WTC11 (cell line): ENCODE data around the gene TOX4. TPM values are rescaled to one million over a fixed set of nuclear protein-coding genes. Genes with fewer than 3 reads are reported as not detected.

ENCODE experiments used
- ATAC-seq: fragments of 200-7000 bp; cut with Tn5 transposase; 2 replicates; pipeline ENCODE4 v1.10.0; 2021; ENCODE audit warnings: mild to moderate bottlenecking, moderate library complexity
- CTCF ChIA-PET: fragments of 300-600 bp; sonication (Branson Sonifier 250); formaldehyde crosslinking; loops from one replicate; lab custom pipeline; 2021; ENCODE audit warnings: antibody characterized with exemption; lab: Charles Lee
- POLR2A ChIA-PET: fragments of 350-600 bp; sonication (Branson Sonifier 250); formaldehyde crosslinking; loops from one replicate; lab custom pipeline; 2021; ENCODE audit warnings: antibody characterized with exemption; lab: Charles Lee
- DNase-seq: peaks from one replicate; pipeline ENCODE4 v3.0.0; 2021; ENCODE audit warnings: low spot score
- H3K27ac Mint-ChIP-seq: 2 replicates; pipeline ENCODE4 v1.8.0; 2021; ENCODE audit warnings: mixed read lengths
- H3K27me3 Mint-ChIP-seq: 2 replicates; pipeline ENCODE4 v1.8.0; 2021; ENCODE audit warnings: low read depth, mild to moderate bottlenecking, moderate library complexity, mixed read lengths
- H3K36me3 Mint-ChIP-seq: 2 replicates; pipeline ENCODE4 v1.8.0; 2021; ENCODE audit warnings: mixed read lengths
- H3K4me1 Mint-ChIP-seq: 2 replicates; pipeline ENCODE4 v1.8.0; 2022; ENCODE audit warnings: mixed read lengths
- H3K4me3 Mint-ChIP-seq: 2 replicates; pipeline ENCODE4 v1.8.0; 2021; ENCODE audit warnings: mild to moderate bottlenecking, moderate library complexity, mixed read lengths
- H3K9me3 Mint-ChIP-seq: 2 replicates; pipeline ENCODE4 v1.8.0; 2021; ENCODE audit warnings: mixed read lengths
- CREM ChIP-seq: sonication (generic); formaldehyde crosslinking; IDR thresholded peaks from 2 replicates; pipeline ENCODE4 v1.8.1; 2022; ENCODE audit warnings: mild to moderate bottlenecking, missing genetic modification reagents, moderate library complexity
- CTCF ChIP-seq: fragments of 200-600 bp; IDR thresholded peaks from 2 replicates; pipeline ENCODE4 v1.8.0; 2022; ENCODE audit warnings: antibody characterized with exemption
- ERG ChIP-seq: fragments of 250-450 bp; sonication (Bioruptor Pico); IDR thresholded peaks from 2 replicates; pipeline ENCODE4 v1.8.0; 2021; ENCODE audit warnings: mild to moderate bottlenecking
- FOXK1 ChIP-seq: sonication (generic); formaldehyde crosslinking; IDR thresholded peaks from 2 replicates; pipeline ENCODE4 v1.8.0; 2022; ENCODE audit warnings: mild to moderate bottlenecking, moderate library complexity, missing genetic modification reagents
- FOXP4 ChIP-seq: sonication (generic); formaldehyde crosslinking; IDR thresholded peaks from 2 replicates; pipeline ENCODE4 v1.8.0; 2022; ENCODE audit warnings: mild to moderate bottlenecking, missing genetic modification reagents
- GABPB1 ChIP-seq: sonication (generic); formaldehyde crosslinking; IDR thresholded peaks from 2 replicates; pipeline ENCODE4 v1.8.1; 2023; ENCODE audit warnings: mild to moderate bottlenecking, missing genetic modification reagents
- GRHL2 ChIP-seq: fragments of 250-450 bp; sonication (Bioruptor Pico); IDR thresholded peaks from 2 replicates; pipeline ENCODE4 v1.8.0; 2022; ENCODE audit warnings: mild to moderate bottlenecking, moderate library complexity; ENCODE audit not compliant: insufficient replicate concordance, severe bottlenecking
- HMGXB4 ChIP-seq: sonication (generic); formaldehyde crosslinking; IDR thresholded peaks from 2 replicates; pipeline ENCODE4 v1.8.1; 2023; ENCODE audit warnings: mild to moderate bottlenecking, moderate library complexity, missing genetic modification reagents
- IRF1 ChIP-seq: sonication (generic); formaldehyde crosslinking; IDR thresholded peaks from 2 replicates; pipeline ENCODE4 v1.8.0; 2023; ENCODE audit warnings: missing genetic modification reagents
- KAT7 ChIP-seq: sonication (generic); formaldehyde crosslinking; IDR thresholded peaks from 2 replicates; pipeline ENCODE4 v1.8.1; 2023; ENCODE audit warnings: missing genetic modification reagents, mild to moderate bottlenecking, borderline replicate concordance
- MYBL2 ChIP-seq: sonication (generic); formaldehyde crosslinking; IDR thresholded peaks from 2 replicates; pipeline ENCODE4 v1.8.1; 2023; ENCODE audit warnings: mild to moderate bottlenecking, moderate library complexity, missing genetic modification reagents
- NFATC4 ChIP-seq: fragments of 250-450 bp; sonication (Bioruptor Pico); IDR thresholded peaks from 2 replicates; pipeline ENCODE4 v1.9.0; 2021; ENCODE audit warnings: mild to moderate bottlenecking
- NFYB ChIP-seq: sonication (generic); formaldehyde crosslinking; conservative IDR thresholded peaks from 2 replicates; pipeline ENCODE4 v1.8.0; 2022; ENCODE audit warnings: low read depth, missing genetic modification reagents
- NR3C1 ChIP-seq: sonication (generic); formaldehyde crosslinking; conservative IDR thresholded peaks from 2 replicates; pipeline ENCODE4 v1.8.1; 2023; ENCODE audit warnings: low read depth, mild to moderate bottlenecking, missing genetic modification reagents
- SP1 ChIP-seq: sonication (generic); formaldehyde crosslinking; conservative IDR thresholded peaks from 2 replicates; pipeline ENCODE4 v1.8.1; 2022; ENCODE audit warnings: missing genetic modification reagents
- STAT6 ChIP-seq: sonication (generic); formaldehyde crosslinking; conservative IDR thresholded peaks from 2 replicates; pipeline ENCODE4 v1.8.1; 2023; ENCODE audit warnings: mild to moderate bottlenecking, low read depth, missing genetic modification reagents, moderate library complexity
- TEAD1 ChIP-seq: sonication (generic); formaldehyde crosslinking; IDR thresholded peaks from 2 replicates; pipeline ENCODE4 v1.8.0; 2022; ENCODE audit warnings: mild to moderate bottlenecking, missing genetic modification reagents
- ZNF425 ChIP-seq: fragments of 250-450 bp; sonication (Bioruptor Pico); conservative IDR thresholded peaks from 2 replicates; pipeline ENCODE4 v1.9.0; 2021; ENCODE audit warnings: mild to moderate bottlenecking
- ZNF671 ChIP-seq: fragments of 250-450 bp; sonication (Bioruptor Pico); IDR thresholded peaks from 2 replicates; pipeline ENCODE4 v1.8.0; 2021; ENCODE audit warnings: mild to moderate bottlenecking
- total RNA-seq: library from RNA; stranded (reverse); gene quantifications from 3 replicates; pipeline ENCODE4 v1.2.3, GENCODE V29; 2021

Gene TOX4
- total RNA-seq, 1 experiment from 2014 or later: 49.1 TPM

- no peak for TF ChIP-seq ZNF671 (CRISPR knock-in tag)
- TF ChIP-seq HMGXB4 (CRISPR knock-in tag): 0 out of 2 replicates have a peak, but pooled peaks have one; percentile 40
- TF ChIP-seq GRHL2 (CRISPR knock-in tag): no peak
- no peak for TF ChIP-seq FOXP4
- peak; percentile 64 for TF ChIP-seq GABPB1 (CRISPR knock-in tag)
- TF ChIP-seq ZNF425 (CRISPR knock-in tag): no peak
- TF ChIP-seq CREM (CRISPR knock-in tag): 0 out of 2 replicates have a peak, but pooled peaks have one; percentile 28
- TF ChIP-seq CTCF: peak; percentile 51; the same call in 1 of the 2 replicates
- TF ChIP-seq ERG (CRISPR knock-in tag): 0 out of 2 replicates have a peak, but pooled peaks have one; percentile 31
- peak; percentile 97 for TF ChIP-seq SP1
- TF ChIP-seq NFYB (CRISPR knock-in tag): peak; percentile 79
Measured at GRCh38 chr14:21455912-21456667, 20.9 kb upstream of the TOX4 start, which contains the start of gene CHD8 (continued).

GRCh38 chr14:21467616-21468015, 9.4 kb upstream of the TOX4 start:
- Mint-ChIP-seq H3K9me3 (no peaks in the 10 kb centered on the region), H3K4me3 (no peak overlapping the region), H3K27ac (no peak overlapping the region), H3K27me3 (no peaks in the 10 kb centered on the region), H3K4me1 (no peaks in the 10 kb centered on the region), H3K36me3 (peaks cover 43% of the 10 kb centered on the region)
- no peak for ATAC-seq
- no peak for TF ChIP-seq IRF1 (CRISPR knock-in tag)
- no peak for TF ChIP-seq FOXK1 (CRISPR knock-in tag)
- TF ChIP-seq NR3C1 (CRISPR knock-in tag): no peak
- TF ChIP-seq TEAD1 (CRISPR knock-in tag): no peak
- TF ChIP-seq NFATC4: no peak
- TF ChIP-seq STAT6 (CRISPR knock-in tag): no peak
- TF ChIP-seq CTCF: no peak
- TF ChIP-seq MYBL2: no peak
- no peak for TF ChIP-seq KAT7 (CRISPR knock-in tag)
- ChIA-PET CTCF (no interaction called here), POLR2A (no interaction called here)
- no peak for DNase-seq
